HG02571 (cell line): ENCODE results near the gene PITPNM3.
"Not testable (repeated sequence)": the region's sequence is repeated elsewhere in the genome, so short reads cannot be mapped to it uniquely, and the experiment has no call there.

Source experiments
- ATAC-seq: cut with Tn5 transposase; IDR thresholded peaks from one replicate; pipeline ENCODE4 v1.9.1; 2021; ENCODE audit warnings: mild to moderate bottlenecking, moderate library complexity; ENCODE audit not compliant: unreplicated experiment

PITPNM3 gene

DNA sequence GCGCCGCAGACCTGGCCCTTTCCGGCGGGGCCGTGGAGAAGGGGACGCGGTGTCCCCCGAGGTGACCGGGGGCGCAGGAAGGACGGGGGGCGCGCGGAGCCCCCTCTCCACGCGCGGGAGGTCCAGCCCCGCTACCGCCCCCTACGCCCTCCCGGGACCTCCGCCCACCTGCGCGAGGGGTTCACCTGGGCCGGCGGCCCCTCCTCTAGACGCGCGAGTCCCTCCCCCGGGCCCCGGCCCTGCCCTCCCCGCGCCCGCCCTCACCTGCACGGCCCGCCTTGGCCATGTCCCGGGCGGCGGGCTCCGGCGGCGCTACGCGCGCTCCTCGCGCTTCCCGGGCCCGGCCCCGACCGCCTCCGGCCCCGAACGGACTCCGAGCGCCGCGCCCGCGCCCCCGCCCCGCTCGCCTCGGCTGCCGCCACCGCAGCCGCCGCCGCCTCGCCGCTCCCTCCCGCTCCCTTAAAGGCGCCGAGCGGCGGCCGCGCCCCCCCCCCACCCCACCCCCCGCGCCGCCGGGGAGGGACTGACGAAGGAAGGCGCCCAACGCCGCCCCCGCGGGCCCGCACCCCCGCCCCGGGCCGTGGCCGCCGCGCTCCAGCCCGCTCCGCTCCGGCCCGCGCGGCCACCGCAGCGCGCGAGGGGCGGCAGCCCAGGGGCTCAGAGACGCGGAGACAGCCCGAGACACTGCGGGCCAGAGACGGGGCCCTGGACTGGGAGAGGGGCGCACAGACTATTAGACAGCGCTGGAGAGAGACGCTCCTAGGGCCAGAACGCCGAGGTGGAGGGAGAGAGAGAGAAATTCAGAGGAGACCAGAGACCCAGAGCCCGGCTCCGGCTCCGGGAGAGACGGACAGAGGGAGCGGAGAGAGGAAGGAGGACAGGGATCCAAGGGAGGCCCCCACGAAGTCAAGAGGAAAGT, at the start of gene PITPNM3:
TSS of gene PITPNM3 (minus strand) at position 435 of the 919 bp plus-strand sequence. CDS start at position 286, 149 bp downstream.
- no peak for ATAC-seq

DNA sequence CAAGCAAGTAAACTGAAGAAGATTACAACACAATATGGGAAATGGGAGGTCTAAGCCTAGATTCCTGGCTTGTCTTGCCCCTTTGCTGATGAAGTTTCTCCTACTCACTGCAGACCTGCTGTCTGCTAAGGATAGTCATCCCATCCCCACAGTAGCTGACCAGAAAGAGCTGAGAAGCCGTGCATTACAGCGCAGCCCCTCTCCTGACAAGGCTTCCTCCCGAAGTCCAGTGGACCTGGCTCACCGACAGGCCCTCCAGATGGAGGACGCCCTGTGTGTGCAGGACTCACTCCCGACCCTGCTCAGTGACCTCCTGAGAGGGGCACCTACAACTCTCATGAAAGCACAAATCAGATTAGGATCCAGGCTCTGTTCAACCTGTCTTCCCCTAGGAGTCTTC, 48.8 kb upstream of the PITPNM3 start:
- no peak for ATAC-seq

DNA sequence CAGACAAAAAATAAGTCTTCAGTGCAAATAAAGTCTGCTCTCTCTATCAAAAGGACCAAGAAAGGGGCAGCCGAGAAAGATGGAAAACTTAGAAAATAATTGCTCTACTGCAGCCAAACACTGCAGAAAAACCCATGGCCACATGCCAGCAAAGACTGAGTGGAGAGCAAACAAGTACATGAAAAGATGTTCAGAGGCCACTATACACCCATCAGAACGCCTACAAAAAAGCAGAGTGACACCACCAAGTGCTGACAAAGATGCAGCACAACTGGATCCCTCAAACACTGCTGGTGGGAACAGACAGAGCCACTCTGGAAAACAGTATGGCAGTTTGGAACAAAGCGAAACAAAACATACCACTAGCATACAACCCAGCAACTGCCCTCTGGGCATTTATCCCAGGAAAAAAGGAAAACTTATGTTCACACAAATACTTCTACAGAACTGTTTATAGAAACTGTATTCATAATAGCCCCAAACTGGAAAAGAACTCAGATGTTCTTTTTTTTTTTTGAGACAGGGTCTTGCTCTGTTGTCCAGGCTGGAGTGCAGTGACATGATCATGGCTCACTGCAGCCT, 47.5 kb upstream of the PITPNM3 start:
- ATAC-seq = no peak

DNA sequence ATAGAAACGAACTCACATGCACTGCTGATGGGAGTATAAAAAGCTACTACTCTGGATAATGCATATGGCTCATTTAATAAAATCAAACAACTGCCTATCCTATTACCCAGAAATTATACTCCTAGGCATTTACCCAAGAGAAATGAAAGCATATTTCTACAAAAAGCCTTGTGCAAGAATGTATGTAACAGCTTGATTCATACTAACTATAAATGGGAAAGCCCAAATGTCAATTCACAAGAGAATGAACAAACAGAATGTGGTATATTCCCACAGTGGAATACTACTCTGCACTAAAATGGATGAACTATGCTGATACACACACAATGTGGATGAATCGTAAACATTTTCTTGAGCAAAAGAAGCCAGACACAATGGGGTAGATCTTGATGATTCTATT, 45.8 kb upstream of the PITPNM3 start:
- ATAC-seq = no peak

DNA sequence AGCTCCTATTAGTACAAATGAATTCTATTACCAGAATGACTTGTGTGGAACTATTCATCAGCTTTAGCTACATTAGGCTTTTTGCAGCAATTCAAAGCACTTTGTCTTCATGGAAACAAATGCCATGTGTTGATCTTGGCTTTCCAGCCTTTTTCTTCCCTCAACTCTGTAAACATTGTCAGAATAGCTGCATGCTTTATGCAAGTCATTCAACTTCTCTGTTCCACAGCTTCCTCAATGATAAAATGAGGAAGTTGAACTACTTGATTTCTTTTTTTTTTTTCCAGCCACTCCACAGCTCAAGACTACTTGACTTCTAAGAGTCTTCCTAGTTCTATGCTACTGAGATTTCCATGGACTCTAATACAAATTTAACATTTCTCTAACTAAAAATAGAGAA, 43.0 kb upstream of the PITPNM3 start:
- no peak for ATAC-seq

DNA sequence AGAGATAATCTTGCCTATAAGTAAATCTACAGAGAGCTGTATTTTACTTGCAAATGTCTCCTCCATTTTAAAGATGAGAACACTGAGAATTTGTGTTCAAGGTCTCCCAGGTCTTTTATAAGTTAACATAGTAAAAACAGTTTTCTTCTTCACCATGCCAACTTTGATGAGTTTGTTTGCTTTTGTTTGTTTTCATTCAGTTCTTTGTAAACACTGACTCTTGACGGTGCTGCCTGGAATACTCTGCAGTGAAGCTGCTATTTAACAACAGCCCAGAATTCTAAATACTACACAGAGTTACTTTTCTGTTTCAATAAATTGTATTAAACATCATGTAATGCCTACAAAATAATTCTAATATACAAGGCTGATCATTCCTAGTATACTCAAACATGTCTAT, 41.4 kb upstream of the PITPNM3 start:
- ATAC-seq = no peak

DNA sequence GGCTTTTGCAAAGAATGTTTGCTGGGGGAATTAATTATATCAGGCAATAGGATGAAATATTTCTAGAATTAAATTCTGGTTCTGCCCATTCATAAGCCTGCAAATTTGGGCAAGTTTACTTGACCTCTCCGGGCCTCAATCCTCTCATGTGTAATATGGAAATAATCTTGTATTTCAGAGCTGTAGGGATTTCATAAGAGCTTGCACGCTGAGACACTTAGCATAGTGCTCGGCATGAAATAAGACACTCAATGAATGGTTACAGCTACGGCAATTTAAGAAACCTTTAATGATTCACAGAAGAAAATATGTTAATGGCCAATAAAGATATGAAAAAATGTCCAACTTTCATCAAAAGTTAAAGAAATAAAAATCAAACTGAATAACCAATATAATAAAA, 40.6 kb upstream of the PITPNM3 start:
- no peak for ATAC-seq

DNA sequence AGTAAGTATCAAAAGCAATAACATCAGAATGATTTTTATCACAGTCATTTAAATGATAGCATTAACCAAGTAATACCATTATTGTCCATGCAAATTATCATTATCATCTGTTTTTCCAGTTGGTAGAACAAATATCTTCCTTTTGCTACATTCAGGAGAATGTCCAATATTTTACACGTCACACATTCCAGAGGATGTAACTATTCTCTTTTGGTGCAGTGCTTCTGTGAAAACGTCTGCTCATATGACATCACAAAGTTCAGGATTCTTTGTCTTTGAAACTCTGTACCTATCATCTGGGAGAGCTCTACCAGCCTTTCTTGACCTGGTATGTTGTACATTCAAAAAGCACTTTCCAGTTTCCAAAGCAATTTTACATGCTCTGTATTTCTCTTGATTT, 40.2 kb upstream of the PITPNM3 start:
- ATAC-seq = no peak

DNA sequence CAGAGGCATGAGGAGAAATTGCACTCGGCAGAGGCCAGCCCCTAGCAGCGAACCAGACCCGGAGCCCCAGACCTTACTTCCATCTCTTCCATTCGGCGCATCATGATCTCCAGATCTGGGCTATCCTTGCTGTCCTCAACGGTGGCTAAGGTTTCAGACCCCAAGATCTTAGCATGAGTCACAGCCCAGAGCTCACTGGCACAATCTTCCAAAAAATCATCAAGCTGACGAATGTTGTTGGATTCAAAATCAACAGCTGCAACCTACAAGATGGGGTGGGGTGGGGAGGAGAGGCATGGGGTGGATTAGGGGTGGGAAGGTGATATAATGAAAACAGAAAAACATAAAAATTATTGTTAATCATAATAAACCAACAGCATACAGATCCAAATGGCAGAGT, 39.7 kb upstream of the PITPNM3 start:
- ATAC-seq = no peak

DNA sequence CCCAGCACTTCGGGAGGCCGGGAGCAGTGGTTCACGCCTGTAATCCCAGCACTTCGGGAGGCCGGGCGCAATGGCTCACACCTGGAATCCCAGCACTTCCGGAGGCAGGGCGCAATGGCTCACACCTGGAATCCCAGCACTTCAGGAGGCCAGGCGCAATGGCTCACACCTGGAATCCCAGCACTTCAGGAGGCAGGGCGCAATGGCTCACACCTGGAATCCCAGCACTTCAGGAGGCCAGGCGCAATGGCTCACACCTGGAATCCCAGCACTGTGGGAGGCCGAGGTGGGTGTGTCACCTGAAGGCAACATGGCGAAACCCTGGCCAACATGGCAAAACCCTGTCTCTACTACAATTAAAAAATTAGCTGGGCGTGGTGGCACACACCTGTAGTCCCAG, 37.0 kb upstream of the PITPNM3 start:
- not testable (repeated sequence) for ATAC-seq

DNA sequence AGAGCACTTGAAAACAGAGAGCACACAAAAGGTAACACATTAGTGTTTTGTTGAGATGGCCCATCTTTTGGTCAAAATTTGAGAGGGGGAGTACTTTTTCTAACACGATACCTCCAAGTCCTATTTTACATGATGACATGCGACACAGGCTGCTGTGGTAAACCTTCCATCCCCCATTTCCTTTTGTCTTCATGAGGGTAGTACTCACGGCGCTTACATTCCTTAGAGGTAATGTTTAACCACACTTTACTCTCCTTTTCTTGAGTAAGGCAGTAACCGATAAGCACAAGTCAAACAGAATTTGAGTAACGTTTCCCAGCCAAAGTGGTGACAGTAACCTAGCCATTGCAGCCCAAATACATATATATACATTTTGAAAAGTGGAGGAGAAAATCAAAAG, 35.8 kb upstream of the PITPNM3 start:
- ATAC-seq = no peak

DNA sequence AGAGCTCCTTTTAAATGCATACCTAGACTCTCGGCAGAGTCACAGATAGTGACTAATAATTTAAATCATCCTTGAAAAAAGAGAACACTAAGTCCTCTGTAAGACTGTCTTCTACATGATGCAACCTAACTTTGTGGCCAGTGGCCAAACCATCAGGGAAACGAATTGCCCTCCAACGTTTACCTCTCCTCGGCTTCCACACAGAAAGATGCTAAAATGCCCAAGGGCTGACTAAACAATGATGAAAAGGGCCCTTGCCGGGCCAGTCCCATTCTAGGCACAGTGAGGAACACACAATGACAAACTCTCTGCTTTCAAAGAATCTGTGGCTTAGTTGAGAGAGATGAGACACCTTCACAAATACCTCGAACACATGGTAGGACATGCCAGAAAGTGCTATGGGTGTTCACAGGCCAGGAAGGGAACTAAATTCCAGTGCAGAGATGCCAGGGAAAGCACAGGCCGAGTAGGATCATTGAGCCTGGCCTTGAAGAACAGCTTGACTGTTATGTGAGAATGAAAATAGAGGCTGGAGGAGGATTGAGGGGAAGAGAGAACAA, 35.3 kb upstream of the PITPNM3 start:
- ATAC-seq = no peak

DNA sequence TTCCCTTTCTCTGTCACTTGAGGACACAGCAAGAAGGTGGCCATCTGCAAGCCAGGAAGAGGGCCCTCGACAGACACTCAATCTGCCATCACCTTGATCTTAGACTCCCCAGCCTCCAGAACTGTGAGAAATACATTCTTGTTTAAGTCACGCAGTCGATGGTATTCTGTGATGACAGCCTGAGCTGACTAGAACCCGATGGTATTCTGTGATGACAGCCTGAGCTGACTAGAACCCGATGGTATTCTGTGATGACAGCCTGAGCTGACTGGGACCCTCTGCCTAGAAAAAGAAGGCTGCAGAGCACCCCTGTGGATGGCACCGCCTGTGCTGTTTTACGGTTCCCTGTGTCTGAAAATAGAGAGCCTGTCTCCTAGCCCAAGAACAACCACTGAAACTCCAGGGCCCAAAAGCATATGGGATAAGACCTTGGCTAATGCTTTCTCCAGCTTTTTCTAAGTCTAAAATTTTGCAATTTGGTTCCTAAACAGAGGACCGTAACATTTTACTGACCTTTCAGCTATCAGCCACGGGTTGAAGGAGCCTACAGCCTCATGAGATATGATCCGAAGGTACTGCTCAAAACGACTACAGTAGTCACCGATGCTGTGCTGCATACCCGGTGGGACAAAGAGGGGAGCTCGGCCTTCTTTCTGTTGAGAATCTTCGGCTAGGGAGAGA, 33.1 kb upstream of the PITPNM3 start:
- ATAC-seq = no peak

DNA sequence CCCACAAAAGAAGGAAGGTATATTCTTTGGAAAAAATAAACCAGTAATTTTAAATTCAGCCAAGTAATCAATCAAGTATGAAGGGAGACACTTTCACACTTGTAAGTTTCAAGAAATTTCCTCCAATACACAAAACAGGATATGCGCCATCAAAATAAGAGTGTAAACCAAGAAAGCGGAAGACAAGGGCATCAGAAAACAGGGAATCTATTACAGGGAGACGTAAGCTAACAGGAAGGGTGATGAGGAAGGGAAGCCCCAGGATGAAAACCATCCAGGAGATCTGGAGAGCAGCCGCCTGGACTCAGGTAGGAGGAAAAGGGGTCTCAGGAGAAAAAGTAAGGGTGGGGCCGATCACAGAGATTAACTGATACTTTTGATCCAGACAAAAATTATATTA, 31.8 kb upstream of the PITPNM3 start:
- ATAC-seq = no peak

DNA sequence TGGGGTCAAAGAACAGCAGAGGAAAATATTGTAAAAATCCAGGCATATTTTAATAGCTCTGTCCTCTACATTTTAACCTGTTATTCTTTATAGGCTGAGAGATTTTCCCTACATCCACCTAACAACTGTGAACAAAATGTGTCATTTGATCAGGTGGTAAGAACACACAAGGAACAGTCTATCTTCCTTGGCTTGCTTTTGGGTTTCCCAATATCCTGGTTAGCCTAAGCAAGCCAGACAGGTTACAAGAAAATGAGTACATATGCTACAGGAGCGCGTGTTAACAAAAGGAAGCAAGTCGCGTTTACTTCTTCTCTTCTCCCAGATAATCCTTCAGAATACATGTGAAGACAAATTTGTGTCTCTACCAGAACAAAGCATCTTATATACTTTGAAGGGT, 31.0 kb upstream of the PITPNM3 start:
- no peak for ATAC-seq

DNA sequence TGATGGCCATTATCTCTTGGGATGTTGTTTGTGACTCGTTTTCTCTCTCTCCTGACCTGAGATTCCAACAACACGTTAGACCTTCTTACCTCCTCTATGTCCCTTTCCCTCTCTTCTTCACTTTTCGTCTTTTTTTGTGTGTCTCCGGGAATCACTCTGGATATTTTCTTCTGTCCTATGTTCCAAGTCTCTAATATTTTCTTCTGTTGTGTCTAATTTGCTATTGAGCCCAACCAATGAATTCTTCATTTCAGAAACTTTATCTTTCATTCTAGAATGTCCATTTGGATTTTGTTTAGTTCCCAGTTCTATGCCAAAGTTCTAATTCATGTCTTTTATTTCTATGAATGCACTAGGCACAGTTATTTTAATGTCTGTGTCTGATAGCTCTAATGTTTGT, 27.1 kb upstream of the PITPNM3 start:
- ATAC-seq = no peak

DNA sequence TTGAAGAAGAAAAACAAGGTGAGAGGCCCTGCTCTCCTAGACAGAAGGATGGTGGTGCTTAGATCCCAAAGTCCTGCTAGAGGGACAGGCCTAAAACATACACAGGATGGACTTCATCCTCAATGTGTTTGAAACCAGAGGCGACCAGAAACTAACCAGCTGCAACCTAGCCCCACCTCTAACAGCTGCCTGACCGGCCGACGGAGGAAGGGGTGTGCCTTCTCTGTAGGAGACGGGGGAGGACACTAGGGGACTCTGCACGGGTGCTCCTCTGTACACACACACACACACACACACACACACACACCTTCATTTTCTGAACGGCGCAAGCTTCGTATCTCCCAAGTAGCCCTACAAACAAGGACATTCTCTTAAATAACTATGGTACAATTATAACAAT, 24.3 kb upstream of the PITPNM3 start:
- no peak for ATAC-seq

DNA sequence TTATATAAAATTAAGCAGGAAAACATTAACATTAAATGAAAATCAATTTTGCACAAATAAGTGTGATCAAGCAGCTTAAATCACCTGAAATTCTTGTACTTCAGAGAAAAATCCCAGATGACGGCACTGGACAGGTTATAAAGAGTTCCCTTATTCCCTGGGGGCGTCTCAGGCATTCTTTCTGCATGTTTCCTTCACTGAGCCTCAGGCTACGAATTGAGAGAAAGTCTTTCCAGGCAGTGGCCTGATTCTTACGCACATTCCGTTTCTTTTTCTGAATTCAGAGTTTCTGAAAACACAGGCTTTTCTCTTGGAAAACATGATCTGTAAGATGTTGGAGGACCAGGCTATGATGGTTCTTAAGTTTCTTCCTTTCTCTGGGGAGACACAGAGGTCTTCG, 22.1 kb upstream of the PITPNM3 start:
- ATAC-seq = no peak

DNA sequence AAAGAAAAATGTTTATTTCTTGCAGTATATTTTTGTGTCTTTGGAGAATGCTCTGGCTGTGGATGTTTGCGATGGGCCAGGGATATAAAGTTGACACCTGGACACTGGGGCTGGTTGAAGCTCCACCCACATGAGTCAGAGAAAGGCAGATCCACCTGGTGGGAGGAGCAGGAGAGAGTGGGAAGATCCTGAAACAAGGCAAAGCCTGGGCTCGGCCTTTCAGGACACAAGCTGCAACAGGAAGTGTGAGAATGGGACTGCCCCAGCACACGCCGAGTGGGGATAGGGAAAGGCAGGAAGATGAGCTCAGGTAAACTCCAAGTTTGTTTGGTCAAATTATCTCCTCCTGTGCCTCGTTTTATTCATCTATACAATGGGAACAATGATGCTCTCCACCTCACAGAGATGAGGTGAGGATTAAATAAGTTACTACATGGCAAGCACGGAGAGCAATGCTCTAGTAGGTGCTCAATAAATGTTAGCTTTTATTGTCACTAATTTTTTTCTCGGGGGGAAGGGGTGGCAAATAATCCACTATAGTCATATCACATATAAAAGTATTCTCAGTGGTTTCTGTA, 21.4 kb upstream of the PITPNM3 start:
- ATAC-seq = no peak

DNA sequence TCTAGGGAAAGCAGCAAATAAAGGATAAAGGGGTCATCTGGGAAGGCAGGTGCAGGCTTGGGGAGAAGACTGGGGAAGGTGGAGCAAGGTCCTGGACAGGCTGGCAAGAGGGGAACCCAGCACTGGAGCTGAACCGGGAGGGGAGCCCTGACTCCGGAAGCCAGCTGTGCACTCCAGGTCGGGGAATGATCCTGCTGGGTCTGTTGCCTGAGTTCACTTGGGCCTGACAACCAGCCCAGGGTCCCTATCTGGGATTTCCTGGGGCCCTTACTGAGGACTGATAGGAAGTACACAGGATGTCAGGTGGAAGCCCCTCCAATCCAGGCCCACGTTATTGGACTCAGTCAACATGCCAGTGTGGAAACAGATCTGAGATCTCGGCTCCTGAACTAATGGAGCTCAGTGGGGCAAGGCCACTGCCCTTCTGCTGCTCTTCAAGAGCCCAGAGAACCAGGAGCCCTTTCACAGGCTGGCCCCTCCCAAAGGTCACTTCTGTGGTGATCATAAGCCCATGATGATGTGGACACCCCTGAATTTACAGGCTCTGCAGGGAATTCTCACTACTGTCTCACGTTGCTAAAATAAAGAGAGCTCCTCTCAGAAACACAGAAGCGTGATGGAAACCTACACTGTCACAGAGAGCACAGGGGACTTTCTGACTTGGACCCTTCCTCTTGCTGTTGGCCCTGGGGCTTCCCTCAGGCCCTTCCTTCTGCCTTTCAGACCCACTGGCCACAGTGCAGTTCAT, 19.9 kb upstream of the PITPNM3 start:
- no peak for ATAC-seq

DNA sequence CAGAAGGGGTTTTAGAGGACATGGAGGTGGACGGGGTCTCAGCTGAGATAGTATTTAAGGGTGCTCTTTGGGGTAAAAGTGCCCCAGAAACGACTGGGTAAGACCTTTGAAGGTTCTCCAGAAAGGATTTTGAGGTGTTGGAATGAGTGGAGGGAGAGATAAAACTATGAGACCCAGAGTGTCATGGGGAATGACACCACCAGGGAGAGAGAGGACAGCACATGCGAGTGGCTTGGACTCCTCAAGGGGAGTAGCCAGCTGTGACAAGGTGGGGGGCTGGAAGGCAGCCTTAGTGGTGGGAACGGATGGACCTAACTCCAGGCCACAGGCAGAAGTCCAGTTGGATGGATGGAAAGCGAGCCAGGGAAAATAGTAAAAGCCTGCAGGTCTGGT, 19.2 kb upstream of the PITPNM3 start:
- ATAC-seq = no peak
